Progenitor cell of endocrine pancreas (in vitro differentiated cells): ENCODE results near the gene MEIS1. TPM values are rescaled to one million over a fixed set of nuclear protein-coding genes. Genes with fewer than 3 reads are reported as not detected.

Experiments
- DNase-seq: peaks from one replicate; pipeline ENCODE4 v3.0.0; 2021; ENCODE audit warnings: low spot score; ENCODE audit not compliant: unreplicated experiment
- H3K27ac Mint-ChIP-seq: 2 replicates; pipeline ENCODE4 v1.8.0; 2021; ENCODE audit warnings: mild to moderate bottlenecking, moderate library complexity, mixed read lengths
- H3K27me3 Mint-ChIP-seq: 2 replicates; pipeline ENCODE4 v1.8.0; 2021; ENCODE audit warnings: mixed read lengths
- H3K36me3 Mint-ChIP-seq: 2 replicates; pipeline ENCODE4 v1.8.0; 2022; ENCODE audit warnings: mixed read lengths; ENCODE audit not compliant: insufficient read depth
- H3K4me1 Mint-ChIP-seq: 2 replicates; pipeline ENCODE4 v1.8.0; 2021; ENCODE audit warnings: low read depth, mixed read lengths
- H3K4me3 Mint-ChIP-seq: 2 replicates; pipeline ENCODE4 v1.8.0; 2021; ENCODE audit warnings: low read depth, mild to moderate bottlenecking, moderate library complexity, mixed read lengths
- H3K9me3 Mint-ChIP-seq: 2 replicates; pipeline ENCODE4 v1.8.0; 2021; ENCODE audit warnings: low read depth, mixed read lengths
- CTCF ChIP-seq: fragments of 200-600 bp; sonication (generic); IDR thresholded peaks from one replicate; pipeline ENCODE4 v1.5.0; 2021; ENCODE audit warnings: antibody characterized with exemption, mild to moderate bottlenecking; ENCODE audit not compliant: unreplicated experiment
- total RNA-seq: library from RNA; stranded (reverse); gene quantifications from 2 replicates; pipeline ENCODE4 v1.2.1, GENCODE V29; 2021

The MEIS1 gene
- total RNA-seq, 1 donor from 2014 or later = 296 TPM

- H3K4me1 Mint-ChIP-seq = peaks cover 18% of the 10 kb centered on the region
- no peak for TF ChIP-seq CTCF
- peak overlapping the region; percentile 96 for H3K27ac Mint-ChIP-seq
- H3K9me3 Mint-ChIP-seq = no peaks in the 10 kb centered on the region
- H3K4me3 Mint-ChIP-seq = peak overlapping the region; percentile 95
- no peak for DNase-seq
- H3K36me3 Mint-ChIP-seq = peaks cover 39% of the 10 kb centered on the region
- H3K27me3 Mint-ChIP-seq = no peaks in the 10 kb centered on the region
Observed at GRCh38 chr2:66436581-66437001, 1.7 kb downstream of the MEIS1 start.

GRCh38 chr2:66437109-66437690, 2.3 kb downstream of the MEIS1 start:
- H3K27ac Mint-ChIP-seq = peak overlapping the region; percentile 96
- H3K27me3 Mint-ChIP-seq = no peaks in the 10 kb centered on the region
- peaks cover 41% of the 10 kb centered on the region for H3K36me3 Mint-ChIP-seq
- peak overlapping the region; percentile 95 for H3K4me3 Mint-ChIP-seq
- H3K9me3 Mint-ChIP-seq = no peaks in the 10 kb centered on the region
- no peak for TF ChIP-seq CTCF
- DNase-seq = no peak
- peaks cover 20% of the 10 kb centered on the region for H3K4me1 Mint-ChIP-seq

GRCh38 chr2:66437691-66438497, 3.0 kb downstream of the MEIS1 start:
- H3K4me1 Mint-ChIP-seq = peaks cover 26% of the 10 kb centered on the region
- no peak for DNase-seq
- peak overlapping the region; percentile 95 for H3K4me3 Mint-ChIP-seq
- H3K27me3 Mint-ChIP-seq = no peaks in the 10 kb centered on the region
- H3K27ac Mint-ChIP-seq = peak overlapping the region; percentile 96
- no peaks in the 10 kb centered on the region for H3K9me3 Mint-ChIP-seq
- TF ChIP-seq CTCF = no peak
- peaks cover 46% of the 10 kb centered on the region for H3K36me3 Mint-ChIP-seq

- Mint-ChIP-seq H3K9me3 (no peaks in the 10 kb centered on the region), H3K4me1 (peaks cover 32% of the 10 kb centered on the region), H3K27me3 (no peaks in the 10 kb centered on the region), H3K4me3 (peak overlapping the region; percentile 95), H3K36me3 (peaks cover 50% of the 10 kb centered on the region), H3K27ac (peak overlapping the region; percentile 96)
- no peak for TF ChIP-seq CTCF
- no peak for DNase-seq
Observed at GRCh38 chr2:66438498-66438833, 3.5 kb downstream of the MEIS1 start.

GRCh38 chr2:66438891-66439811, 4.2 kb downstream of the MEIS1 start:
- DNase-seq = no peak
- H3K4me1 Mint-ChIP-seq = peaks cover 39% of the 10 kb centered on the region
- H3K27me3 Mint-ChIP-seq = no peaks in the 10 kb centered on the region
- peaks cover 56% of the 10 kb centered on the region for H3K36me3 Mint-ChIP-seq
- H3K27ac Mint-ChIP-seq = peak overlapping the region; percentile 97
- no peak for TF ChIP-seq CTCF
- H3K4me3 Mint-ChIP-seq = peak overlapping the region; percentile 95
- no peaks in the 10 kb centered on the region for H3K9me3 Mint-ChIP-seq
